ENCODE results near the gene FGR.
A peak's percentile ranks its signal among the peaks of the same experiment; 100 is the strongest.

FGR gene

GRCh38 chr1:27570784-27571183 is 64.2 kb downstream of the FGR start:
- no peaks in the 10 kb centered on the region for H3K36me3 ChIP-seq (ENCODE audit: insufficient read depth, low read length)
- H3K4me1 ChIP-seq (ENCODE audit: insufficient read depth, low read length), result peaks cover 87% of the 10 kb centered on the region
- H3K4me3 ChIP-seq (ENCODE audit: low read depth in 1 of 2, low read length in 2 of 2), result no peak overlapping the region
- H3K27ac ChIP-seq (ENCODE audit: low read depth, low read length), result peak overlapping the region; percentile 94
- H3K27me3 ChIP-seq (ENCODE audit: control insufficient read depth in 1 of 2, insufficient read depth in 2 of 2, low read length in 2 of 2), result no peaks in the 10 kb centered on the region
- peak overlapping the region; percentile 42 for H3K9ac ChIP-seq (ENCODE audit: low read length)
- no peaks in the 10 kb centered on the region for H3K9me3 ChIP-seq (ENCODE audit: low read length)

GRCh38 chr1:27570356-27570755 is 64.6 kb downstream of the FGR start:
- H3K4me3 ChIP-seq (ENCODE audit: low read depth in 1 of 2, low read length in 2 of 2), result no peak overlapping the region
- H3K9ac ChIP-seq (ENCODE audit: low read length), result peak overlapping the region; percentile 42
- peak overlapping the region; percentile 94 for H3K27ac ChIP-seq (ENCODE audit: low read depth, low read length)
- H3K27me3 ChIP-seq (ENCODE audit: control insufficient read depth in 1 of 2, insufficient read depth in 2 of 2, low read length in 2 of 2), result no peaks in the 10 kb centered on the region
- H3K36me3 ChIP-seq (ENCODE audit: insufficient read depth, low read length), result no peaks in the 10 kb centered on the region
- H3K4me1 ChIP-seq (ENCODE audit: insufficient read depth, low read length), result peaks cover 91% of the 10 kb centered on the region
- no peaks in the 10 kb centered on the region for H3K9me3 ChIP-seq (ENCODE audit: low read length)

- H3K4me3 ChIP-seq (ENCODE audit: low read depth in 1 of 2, low read length in 2 of 2), result no peak overlapping the region
- no peak overlapping the region for H3K9ac ChIP-seq (ENCODE audit: low read length)
- peak overlapping the region; percentile 94 for H3K27ac ChIP-seq (ENCODE audit: low read depth, low read length)
- H3K36me3 ChIP-seq (ENCODE audit: insufficient read depth, low read length), result no peaks in the 10 kb centered on the region
- peaks cover 97% of the 10 kb centered on the region for H3K4me1 ChIP-seq (ENCODE audit: insufficient read depth, low read length)
- H3K9me3 ChIP-seq (ENCODE audit: low read length), result no peaks in the 10 kb centered on the region
- H3K27me3 ChIP-seq (ENCODE audit: control insufficient read depth in 1 of 2, insufficient read depth in 2 of 2, low read length in 2 of 2), result no peaks in the 10 kb centered on the region
These were observed 65.3 kb downstream of the FGR start for GRCh38 chr1:27569506-27570291.

GRCh38 chr1:27569088-27569460 is 65.9 kb downstream of the FGR start:
- no peaks in the 10 kb centered on the region for H3K36me3 ChIP-seq (ENCODE audit: insufficient read depth, low read length)
- peaks cover 97% of the 10 kb centered on the region for H3K4me1 ChIP-seq (ENCODE audit: insufficient read depth, low read length)
- peak overlapping the region; percentile 94 for H3K27ac ChIP-seq (ENCODE audit: low read depth, low read length)
- no peak overlapping the region for H3K9ac ChIP-seq (ENCODE audit: low read length)
- peak overlapping the region in 1 of 2 donors; percentile 0 for H3K4me3 ChIP-seq (ENCODE audit: low read depth in 1 of 2, low read length in 2 of 2)
- H3K9me3 ChIP-seq (ENCODE audit: low read length), result no peaks in the 10 kb centered on the region
- no peaks in the 10 kb centered on the region for H3K27me3 ChIP-seq (ENCODE audit: control insufficient read depth in 1 of 2, insufficient read depth in 2 of 2, low read length in 2 of 2)

- Histone ChIP-seq H3K4me3 (ENCODE audit: low read depth in 1 of 2, low read length in 2 of 2) (peak overlapping the region in 1 of 2 donors; percentile 45), H3K9ac (ENCODE audit: low read length) (peak overlapping the region; percentile 54), H3K27ac (ENCODE audit: low read depth, low read length) (peak overlapping the region; percentile 94), H3K4me1 (ENCODE audit: insufficient read depth, low read length) (peaks cover 97% of the 10 kb centered on the region), H3K9me3 (ENCODE audit: low read length) (no peaks in the 10 kb centered on the region), H3K27me3 (ENCODE audit: control insufficient read depth in 1 of 2, insufficient read depth in 2 of 2, low read length in 2 of 2) (no peaks in the 10 kb centered on the region), H3K36me3 (ENCODE audit: insufficient read depth, low read length) (no peaks in the 10 kb centered on the region)
These were observed 66.5 kb downstream of the FGR start for GRCh38 chr1:27568300-27569087.

GRCh38 chr1:27567971-27568299 is 67.0 kb downstream of the FGR start:
- Histone ChIP-seq H3K4me1 (ENCODE audit: insufficient read depth, low read length) (peaks cover 97% of the 10 kb centered on the region), H3K4me3 (ENCODE audit: low read depth in 1 of 2, low read length in 2 of 2) (peak overlapping the region in 1 of 2 donors; percentile 45), H3K9me3 (ENCODE audit: low read length) (no peaks in the 10 kb centered on the region), H3K36me3 (ENCODE audit: insufficient read depth, low read length) (no peaks in the 10 kb centered on the region), H3K9ac (ENCODE audit: low read length) (peak overlapping the region; percentile 54), H3K27me3 (ENCODE audit: control insufficient read depth in 1 of 2, insufficient read depth in 2 of 2, low read length in 2 of 2) (no peaks in the 10 kb centered on the region), H3K27ac (ENCODE audit: low read depth, low read length) (peak overlapping the region; percentile 94)

GRCh38 chr1:27567146-27567526 is 67.8 kb downstream of the FGR start:
- Histone ChIP-seq H3K9me3 (ENCODE audit: low read length) (no peaks in the 10 kb centered on the region), H3K4me1 (ENCODE audit: insufficient read depth, low read length) (peaks cover 97% of the 10 kb centered on the region), H3K36me3 (ENCODE audit: insufficient read depth, low read length) (no peaks in the 10 kb centered on the region), H3K4me3 (ENCODE audit: low read depth in 1 of 2, low read length in 2 of 2) (peak overlapping the region in 1 of 2 donors; percentile 45), H3K27me3 (ENCODE audit: control insufficient read depth in 1 of 2, insufficient read depth in 2 of 2, low read length in 2 of 2) (no peaks in the 10 kb centered on the region), H3K27ac (ENCODE audit: low read depth, low read length) (peak overlapping the region; percentile 94), H3K9ac (ENCODE audit: low read length) (no peak overlapping the region)

- H3K36me3 ChIP-seq (ENCODE audit: insufficient read depth, low read length), result no peaks in the 10 kb centered on the region
- no peaks in the 10 kb centered on the region for H3K27me3 ChIP-seq (ENCODE audit: control insufficient read depth in 1 of 2, insufficient read depth in 2 of 2, low read length in 2 of 2)
- H3K27ac ChIP-seq (ENCODE audit: low read depth, low read length), result peak overlapping the region; percentile 94
- H3K9ac ChIP-seq (ENCODE audit: low read length), result peak overlapping the region; percentile 14
- no peak overlapping the region for H3K4me3 ChIP-seq (ENCODE audit: low read depth in 1 of 2, low read length in 2 of 2)
- no peaks in the 10 kb centered on the region for H3K9me3 ChIP-seq (ENCODE audit: low read length)
- peaks cover 97% of the 10 kb centered on the region for H3K4me1 ChIP-seq (ENCODE audit: insufficient read depth, low read length)
These were observed 68.4 kb downstream of the FGR start for GRCh38 chr1:27566462-27567145.

GRCh38 chr1:27564710-27565649 is 70.0 kb downstream of the FGR start:
- peaks cover 97% of the 10 kb centered on the region for H3K4me1 ChIP-seq (ENCODE audit: insufficient read depth, low read length)
- peak overlapping the region; percentile 94 for H3K27ac ChIP-seq (ENCODE audit: low read depth, low read length)
- H3K36me3 ChIP-seq (ENCODE audit: insufficient read depth, low read length), result no peaks in the 10 kb centered on the region
- H3K9me3 ChIP-seq (ENCODE audit: low read length), result no peaks in the 10 kb centered on the region
- H3K9ac ChIP-seq (ENCODE audit: low read length), result peak overlapping the region; percentile 14
- peak overlapping the region in 1 of 2 donors; percentile 25 for H3K4me3 ChIP-seq (ENCODE audit: low read depth in 1 of 2, low read length in 2 of 2)
- H3K27me3 ChIP-seq (ENCODE audit: control insufficient read depth in 1 of 2, insufficient read depth in 2 of 2, low read length in 2 of 2), result no peaks in the 10 kb centered on the region

- Histone ChIP-seq H3K27me3 (ENCODE audit: control insufficient read depth in 1 of 2, insufficient read depth in 2 of 2, low read length in 2 of 2) (no peaks in the 10 kb centered on the region), H3K36me3 (ENCODE audit: insufficient read depth, low read length) (no peaks in the 10 kb centered on the region), H3K4me3 (ENCODE audit: low read depth in 1 of 2, low read length in 2 of 2) (peak overlapping the region in 1 of 2 donors; percentile 8), H3K4me1 (ENCODE audit: insufficient read depth, low read length) (peaks cover 93% of the 10 kb centered on the region), H3K9ac (ENCODE audit: low read length) (peak overlapping the region; percentile 8), H3K27ac (ENCODE audit: low read depth, low read length) (peak overlapping the region; percentile 94), H3K9me3 (ENCODE audit: low read length) (no peaks in the 10 kb centered on the region)
These were observed 71.2 kb downstream of the FGR start for GRCh38 chr1:27563591-27564471.

All from muscle layer of colon (tissue), 2 donors.